Raji (cell line): Measurements from ENCODE around the gene HGFAC.

Source experiments
- POLR2A ChIP-seq: IDR thresholded peaks from 2 replicates; pipeline ENCODE4 v1.6.1; 2011; ENCODE audit warnings: low read depth, low read length, control low read depth; ENCODE audit not compliant: insufficient read depth

HGFAC gene

GRCh38 chr4:3407930-3408792, 33.6 kb upstream of the HGFAC start:
- TF ChIP-seq POLR2A: no peak

GRCh38 chr4:3408793-3409330, 32.9 kb upstream of the HGFAC start:
- TF ChIP-seq POLR2A: no peak

GRCh38 chr4:3409571-3410091, 32.1 kb upstream of the HGFAC start:
- TF ChIP-seq POLR2A: no peak

- no peak for TF ChIP-seq POLR2A
Measured at GRCh38 chr4:3410401-3411135, 31.2 kb upstream of the HGFAC start.

- no peak for TF ChIP-seq POLR2A
Measured at GRCh38 chr4:3411676-3412075, 30.1 kb upstream of the HGFAC start.

- no peak for TF ChIP-seq POLR2A
Measured at GRCh38 chr4:3412257-3413020, 29.3 kb upstream of the HGFAC start.

- TF ChIP-seq POLR2A: no peak
Measured at GRCh38 chr4:3413217-3413671, 28.5 kb upstream of the HGFAC start.

GRCh38 chr4:3413675-3414420, 27.9 kb upstream of the HGFAC start:
- no peak for TF ChIP-seq POLR2A

GRCh38 chr4:3414421-3415279, 27.1 kb upstream of the HGFAC start:
- TF ChIP-seq POLR2A: no peak

- TF ChIP-seq POLR2A: no peak
Measured at GRCh38 chr4:3415471-3416141, 26.2 kb upstream of the HGFAC start.

GRCh38 chr4:3416270-3416669, 25.5 kb upstream of the HGFAC start:
- TF ChIP-seq POLR2A: no peak

- no peak for TF ChIP-seq POLR2A
Measured at GRCh38 chr4:3416821-3417221, 24.9 kb upstream of the HGFAC start.

GRCh38 chr4:3417448-3417847, 24.3 kb upstream of the HGFAC start:
- no peak for TF ChIP-seq POLR2A
